ENCODE measurements around the gene RNF223. TPM values are rescaled to one million over a fixed set of nuclear protein-coding genes. Genes with fewer than 3 reads are reported as not detected.

RNF223 gene
- total RNA-seq, 1 experiment from 2014 or later = 6.3 TPM

DNA sequence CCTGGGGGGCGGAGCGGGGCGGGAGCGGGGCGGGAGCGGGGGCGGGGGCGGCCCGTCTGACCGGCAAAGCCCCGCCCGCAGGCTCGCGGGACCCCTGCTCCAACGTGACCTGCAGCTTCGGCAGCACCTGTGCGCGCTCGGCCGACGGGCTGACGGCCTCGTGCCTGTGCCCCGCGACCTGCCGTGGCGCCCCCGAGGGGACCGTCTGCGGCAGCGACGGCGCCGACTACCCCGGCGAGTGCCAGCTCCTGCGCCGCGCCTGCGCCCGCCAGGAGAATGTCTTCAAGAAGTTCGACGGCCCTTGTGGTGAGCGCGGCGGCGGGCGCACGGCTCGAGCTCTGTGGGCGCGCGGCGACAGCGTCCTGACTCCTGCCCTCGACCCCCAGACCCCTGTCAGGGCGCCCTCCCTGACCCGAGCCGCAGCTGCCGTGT lies 33.0 kb downstream of the RNF223 start:
- intact Hi-C loops (cut with micrococcal nuclease) = no loop called here
- RAD21 ChIA-PET (ENCODE audit: low non-redundant PET in 1 of 2, low total read pairs in 2 of 2, uncharacterized antibody in 2 of 2, unreplicated experiment in 2 of 2) = no interaction called here
- peaks cover 11 to 41% of the 10 kb centered on the region in 2 experiments; a peak in 3 of 4 replicates for H3K36me3 ChIP-seq (ENCODE audit: control insufficient read depth in 1 of 2, insufficient read depth in 2 of 2, low read length in 2 of 2)
- peak overlapping the region; percentile 40; the same call in 1 of the 2 replicates for H3K27ac ChIP-seq (ENCODE audit: low read depth, low read length)
- no TSS peak for BruUV-seq (replicated peaks)
- no peaks in the 10 kb centered on the region for H3K9me3 ChIP-seq (ENCODE audit: control insufficient read depth in 1 of 2, insufficient read depth in 1 of 2, low read depth in 1 of 2, low read length in 2 of 2)
- H4K20me1 ChIP-seq (ENCODE audit: insufficient read depth) = no peaks in the 10 kb centered on the region
- peaks cover 44% of the 10 kb centered on the region; the same call in 1 of the 2 replicates for H3K79me2 ChIP-seq (ENCODE audit: insufficient read depth, low read length)
- CTCF ChIA-PET = interaction anchor here (1.0 kb wide), 1 partner anchor 39 kb away, joined by 3 read pairs; no protein-coding TSS in a partner anchor
- no peaks in the 10 kb centered on the region for H3K27me3 ChIP-seq (ENCODE audit: insufficient read depth, low read length)
- H3K9ac ChIP-seq (ENCODE audit: low read length) = no peak overlapping the region
- ATAC-seq (peak; percentile 16), DNase-seq (ENCODE audit: low read depth, low spot score) (no peak)
- H3K4me3 ChIP-seq (replicated peaks in 1 of 2; ENCODE audit: low read depth in 1 of 2, low read length in 2 of 2) = no peak overlapping the region
- POLR2A ChIA-PET = interaction anchor here (1.1 kb wide), 1 partner anchor 24 kb away, joined by 4 read pairs; no protein-coding TSS in a partner anchor
- H3K4me1 ChIP-seq (ENCODE audit: control insufficient read depth in 1 of 2, insufficient read depth in 2 of 2, low read length in 2 of 2) = peaks cover 7 to 18% of the 10 kb centered on the region in 2 experiments; a peak in 3 of 4 replicates
- TF ChIP-seq CEBPB (IDR thresholded peaks at IDR 0.05; ENCODE audit: low read depth) (no peak), JUND (IDR thresholded peaks at IDR 0.05) (no peak), EGR1 (IDR thresholded peaks at IDR 0.05; ENCODE audit: low read depth) (no peak), ZFX (IDR thresholded peaks at IDR 0.05) (no peak), ZNF274 (IDR thresholded peaks at IDR 0.05; ENCODE audit: low read depth, low read length) (no peak), TCF7L2 (IDR thresholded peaks at IDR 0.05; ENCODE audit: borderline replicate concordance, extremely low read depth, insufficient read depth, insufficient read length) (no peak), EZH2phosphoT487 (IDR thresholded peaks at IDR 0.05; ENCODE audit: borderline replicate concordance) (no peak), CBX3 (IDR thresholded peaks at IDR 0.05; ENCODE audit: low read depth) (no peak), MAX (IDR thresholded peaks at IDR 0.05) (no peak), POLR2AphosphoS5 (IDR thresholded peaks at IDR 0.05; ENCODE audit: low read depth, low read length) (no peak), REST (IDR thresholded peaks at IDR 0.05; ENCODE audit: low read depth) (no peak), YY1 (IDR thresholded peaks at IDR 0.05; ENCODE audit: extremely low read depth, insufficient replicate concordance, low read depth, low read length) (no peak), ELF1 (IDR thresholded peaks at IDR 0.05; ENCODE audit: borderline replicate concordance, low read depth) (no peak), SRF (IDR thresholded peaks at IDR 0.05; ENCODE audit: low read depth) (no peak), POLR2A (IDR thresholded peaks at IDR 0.05; ENCODE audit: borderline replicate concordance, extremely low read depth, insufficient read depth, insufficient read length) (no peak), RAD21 (IDR thresholded peaks at IDR 0.05; ENCODE audit: low read depth) (no peak)
- TF ChIP-seq, protein P1, sequence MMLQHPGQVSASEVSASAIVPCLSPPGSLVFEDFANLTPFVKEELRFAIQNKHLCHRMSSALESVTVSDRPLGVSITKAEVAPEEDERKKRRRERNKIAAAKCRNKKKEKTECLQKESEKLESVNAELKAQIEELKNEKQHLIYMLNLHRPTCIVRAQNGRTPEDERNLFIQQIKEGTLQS (IDR thresholded peaks at IDR 0.05) = no peak
- TF ChIP-seq, protein P2, sequence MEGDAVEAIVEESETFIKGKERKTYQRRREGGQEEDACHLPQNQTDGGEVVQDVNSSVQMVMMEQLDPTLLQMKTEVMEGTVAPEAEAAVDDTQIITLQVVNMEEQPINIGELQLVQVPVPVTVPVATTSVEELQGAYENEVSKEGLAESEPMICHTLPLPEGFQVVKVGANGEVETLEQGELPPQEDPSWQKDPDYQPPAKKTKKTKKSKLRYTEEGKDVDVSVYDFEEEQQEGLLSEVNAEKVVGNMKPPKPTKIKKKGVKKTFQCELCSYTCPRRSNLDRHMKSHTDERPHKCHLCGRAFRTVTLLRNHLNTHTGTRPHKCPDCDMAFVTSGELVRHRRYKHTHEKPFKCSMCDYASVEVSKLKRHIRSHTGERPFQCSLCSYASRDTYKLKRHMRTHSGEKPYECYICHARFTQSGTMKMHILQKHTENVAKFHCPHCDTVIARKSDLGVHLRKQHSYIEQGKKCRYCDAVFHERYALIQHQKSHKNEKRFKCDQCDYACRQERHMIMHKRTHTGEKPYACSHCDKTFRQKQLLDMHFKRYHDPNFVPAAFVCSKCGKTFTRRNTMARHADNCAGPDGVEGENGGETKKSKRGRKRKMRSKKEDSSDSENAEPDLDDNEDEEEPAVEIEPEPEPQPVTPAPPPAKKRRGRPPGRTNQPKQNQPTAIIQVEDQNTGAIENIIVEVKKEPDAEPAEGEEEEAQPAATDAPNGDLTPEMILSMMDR (IDR thresholded peaks at IDR 0.05 in 2 of 3, conservative IDR thresholded peaks at IDR 0.05 in 1 of 3; ENCODE audit: borderline replicate concordance in 1 of 3, insufficient read depth in 1 of 3, low read depth in 2 of 3, low read length in 2 of 3) = no peak
- H2AFZ ChIP-seq (ENCODE audit: low read depth, low read length, poor library complexity, severe bottlenecking) = no peak overlapping the region
- H3K9me2 ChIP-seq (ENCODE audit: insufficient read depth) = no peaks in the 10 kb centered on the region
- H3K4me2 ChIP-seq (ENCODE audit: low read length) = no peak overlapping the region
